NCI-H748 (cell line): ENCODE data around the gene ERBB4.
"Not testable (repeated sequence)": the region's sequence is repeated elsewhere in the genome, so short reads cannot be mapped to it uniquely, and the experiment has no call there.

Experiments used
- DNase-seq: peaks from one replicate; lab custom pipeline; 2025; ENCODE audit not compliant: unreplicated experiment; lab: John Stamatoyannopoulos, UW

The ERBB4 gene

DNA sequence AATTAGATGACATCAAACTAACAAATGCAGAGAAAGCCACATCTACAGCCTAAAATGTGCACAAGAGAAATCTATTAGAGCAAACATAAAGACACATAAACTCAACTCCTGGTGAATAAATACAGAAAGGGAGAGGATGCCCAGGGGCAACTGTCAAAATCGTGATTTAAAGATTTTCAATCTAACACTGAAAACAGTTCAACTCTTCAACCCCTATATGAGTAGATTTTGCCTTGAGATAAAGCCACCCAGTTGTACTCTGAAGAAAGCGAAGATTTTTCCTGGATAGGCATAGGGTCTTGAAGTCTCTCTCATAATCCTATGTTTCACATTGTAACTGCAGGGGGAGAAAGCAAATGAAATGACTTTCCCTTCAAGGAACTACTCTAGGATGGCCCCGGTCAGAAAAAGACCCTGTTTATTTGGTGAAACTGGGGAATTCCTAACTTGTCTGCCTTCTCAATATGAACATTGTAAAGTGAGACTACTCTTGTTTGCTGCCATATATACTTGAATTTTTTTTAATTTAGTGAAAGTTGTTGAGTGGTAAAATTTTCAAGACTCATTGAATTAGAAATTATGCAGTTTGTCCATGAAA, 226.7 kb downstream of the ERBB4 start:
- DNase-seq, result no peak

DNA sequence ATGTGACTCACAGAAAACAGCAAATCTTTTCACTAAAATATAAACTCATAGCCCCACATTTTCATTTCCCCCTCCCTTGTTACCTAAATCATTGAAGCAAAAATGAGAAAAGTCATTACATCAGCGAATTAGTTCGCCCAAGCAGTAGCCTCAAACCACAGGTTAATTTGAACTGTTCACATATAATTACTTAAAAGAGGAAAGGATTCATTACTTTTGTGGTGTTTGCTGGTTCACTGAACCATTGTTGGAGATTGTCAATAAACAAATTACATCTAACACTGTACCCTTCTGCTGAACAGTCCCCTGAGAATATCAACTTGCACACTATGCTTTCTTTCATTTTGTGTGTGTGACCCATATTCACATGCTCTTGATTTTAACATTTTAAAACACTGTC, 238.7 kb downstream of the ERBB4 start:
- DNase-seq, result peak; percentile 72

DNA sequence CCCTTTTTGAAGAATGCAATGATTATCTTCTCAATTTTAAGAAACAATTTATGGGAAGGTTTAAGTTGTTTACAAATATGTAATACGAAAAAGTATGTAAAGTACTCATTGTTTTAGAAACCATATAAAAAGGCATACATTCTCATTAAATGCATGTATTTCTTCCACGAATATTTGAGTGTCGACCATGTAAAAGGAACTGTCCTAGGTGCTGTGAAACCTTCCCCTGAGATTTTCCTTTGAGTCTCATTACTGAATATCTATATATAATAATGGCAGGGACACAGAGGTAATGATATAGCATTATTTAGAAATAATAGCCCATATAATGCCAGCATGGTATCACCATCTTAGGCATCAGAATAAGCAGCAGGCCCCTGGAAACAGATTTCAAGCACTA, 239.3 kb downstream of the ERBB4 start:
- peak; percentile 13 for DNase-seq

DNA sequence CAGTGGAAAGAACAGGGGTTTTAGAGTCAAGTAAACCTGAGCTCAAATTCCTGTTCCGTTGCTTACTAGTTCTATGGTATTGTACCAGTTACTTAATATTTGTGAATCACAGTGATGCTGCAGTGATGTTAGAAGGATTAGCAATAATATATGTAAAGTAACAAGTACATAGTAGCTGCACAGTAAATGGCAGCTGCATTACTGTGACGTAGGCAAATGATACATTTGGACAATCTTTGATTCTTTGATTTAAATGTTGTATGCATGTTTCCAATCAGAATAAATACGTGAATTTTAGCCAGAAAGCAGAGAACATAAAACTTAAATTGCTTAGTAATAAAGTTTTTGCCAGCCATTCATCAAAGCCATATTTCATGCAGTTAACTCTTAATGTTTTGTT, 243.0 kb downstream of the ERBB4 start:
- DNase-seq, result no peak

DNA sequence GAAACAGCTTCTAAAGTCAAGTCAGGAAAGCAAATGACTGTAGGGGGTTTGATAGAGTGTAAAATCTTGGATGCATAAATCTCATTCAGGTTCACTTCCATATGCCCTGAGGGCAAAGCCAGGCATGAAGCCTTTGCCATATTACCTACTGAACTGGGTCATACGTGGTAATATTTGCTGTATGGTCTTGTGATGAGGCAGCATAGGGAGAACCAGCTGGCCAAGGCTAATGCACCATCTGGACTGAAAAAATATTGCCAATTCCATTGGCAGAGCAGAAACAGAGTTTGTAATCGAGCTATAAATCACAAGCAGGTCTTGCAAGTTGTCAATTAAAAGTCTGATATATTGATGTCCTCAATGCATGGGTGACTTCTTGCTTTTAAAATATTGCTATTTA, 243.8 kb downstream of the ERBB4 start:
- peak; percentile 46 for DNase-seq

DNA sequence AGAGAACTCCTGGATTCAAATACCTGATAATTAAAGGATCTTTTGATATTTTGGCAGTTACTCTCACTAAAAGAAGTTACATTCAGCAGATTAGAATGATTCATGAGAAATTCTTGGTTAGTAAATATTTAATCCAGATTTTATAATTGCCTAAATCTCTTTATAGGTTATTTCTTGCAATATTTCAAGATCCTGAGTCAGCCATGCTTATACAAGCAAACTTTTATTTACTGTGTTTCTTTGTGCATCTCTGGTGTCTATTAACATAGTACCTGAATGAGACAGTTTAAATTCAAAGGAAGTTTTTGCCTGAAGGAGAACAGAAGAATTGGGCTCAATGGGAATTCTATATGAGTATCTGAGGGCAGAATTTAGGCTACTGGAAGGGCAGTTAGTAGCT, 249.3 kb downstream of the ERBB4 start:
- no peak for DNase-seq

DNA sequence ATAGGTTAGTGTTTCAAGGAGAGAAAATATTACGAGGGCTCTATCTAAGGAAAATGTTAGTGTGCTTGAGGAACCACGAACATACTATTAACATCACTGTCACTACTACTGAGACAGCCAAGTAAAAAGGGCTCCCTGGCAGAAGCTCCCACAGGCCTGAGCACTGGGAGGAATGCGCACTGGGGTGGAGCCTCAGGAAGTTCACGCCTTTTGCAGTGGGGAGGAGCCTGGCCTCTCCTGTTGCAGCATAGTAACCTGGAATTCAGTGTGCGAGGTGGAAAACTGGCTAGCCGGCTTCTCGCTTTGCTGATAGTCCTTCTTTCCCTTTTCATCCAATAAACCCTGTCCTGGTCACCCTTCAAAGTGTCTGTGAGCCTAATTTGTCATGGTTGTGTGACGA, 250.3 kb downstream of the ERBB4 start:
- no peak for DNase-seq

DNA sequence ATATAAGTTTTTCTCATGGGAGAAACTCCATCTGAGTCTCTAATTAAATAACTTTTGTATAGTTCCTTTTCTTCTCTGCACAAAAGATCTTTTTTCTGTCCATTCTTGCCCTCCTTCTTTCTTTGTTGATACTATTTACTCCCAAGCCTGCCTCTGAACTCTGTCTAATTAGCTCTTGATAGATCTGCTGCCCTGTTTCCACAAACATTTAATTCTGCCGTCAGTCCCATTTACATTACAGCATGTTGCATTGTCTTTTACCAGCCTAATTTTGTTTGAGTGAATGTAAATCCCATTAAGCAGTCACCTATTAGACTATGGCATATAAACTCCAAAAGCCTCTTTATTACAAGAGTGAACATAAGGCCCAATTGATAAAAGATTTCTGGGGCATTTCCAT, 254.4 kb downstream of the ERBB4 start:
- DNase-seq, result peak; percentile 72

DNA sequence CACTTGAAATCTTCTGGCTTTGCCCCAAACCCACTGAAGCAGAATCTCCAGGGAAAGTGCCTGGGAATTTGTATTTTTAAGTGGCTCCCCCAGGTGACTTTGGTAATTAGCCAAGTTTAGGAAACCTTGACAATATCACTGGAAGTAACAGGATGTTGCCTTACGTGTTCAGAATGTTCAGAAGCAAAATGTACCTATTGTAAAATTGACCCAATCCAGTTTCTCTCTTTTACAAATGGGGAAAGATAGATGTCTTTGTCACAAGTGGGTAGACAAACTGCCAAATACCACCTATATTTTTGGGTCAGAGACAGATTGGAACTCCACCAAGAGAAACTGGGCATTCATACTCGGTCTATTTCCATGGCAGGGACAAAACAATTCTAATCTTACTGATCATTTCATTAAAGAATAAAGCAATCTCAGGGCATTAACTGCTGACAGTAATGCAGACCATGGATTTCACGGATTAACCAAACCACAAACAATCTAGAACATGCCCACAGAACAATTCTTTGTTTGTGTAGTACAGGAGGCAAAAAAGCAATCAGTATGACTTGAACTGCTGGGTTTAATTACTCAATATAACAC, 255.8 kb downstream of the ERBB4 start:
- peak; percentile 83 for DNase-seq

DNA sequence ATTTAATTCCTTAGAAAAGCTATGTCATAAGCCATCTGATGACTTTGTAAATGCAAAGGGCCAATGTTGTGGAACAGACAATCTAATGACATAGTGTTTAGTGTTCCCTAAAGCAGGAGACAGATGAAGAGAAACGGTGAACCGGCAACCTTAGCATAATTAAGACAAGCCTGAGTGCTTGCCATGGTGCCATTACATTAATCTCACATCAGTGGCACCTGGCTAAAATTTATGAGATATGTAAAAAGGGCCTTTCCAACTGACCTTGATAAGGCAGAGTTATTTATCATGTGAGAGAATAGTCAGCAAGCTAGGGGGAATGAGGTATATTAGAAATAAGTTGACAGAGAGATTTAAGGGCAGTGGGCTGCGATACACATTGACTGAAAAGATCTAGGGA, 261.8 kb downstream of the ERBB4 start:
- no peak for DNase-seq

DNA sequence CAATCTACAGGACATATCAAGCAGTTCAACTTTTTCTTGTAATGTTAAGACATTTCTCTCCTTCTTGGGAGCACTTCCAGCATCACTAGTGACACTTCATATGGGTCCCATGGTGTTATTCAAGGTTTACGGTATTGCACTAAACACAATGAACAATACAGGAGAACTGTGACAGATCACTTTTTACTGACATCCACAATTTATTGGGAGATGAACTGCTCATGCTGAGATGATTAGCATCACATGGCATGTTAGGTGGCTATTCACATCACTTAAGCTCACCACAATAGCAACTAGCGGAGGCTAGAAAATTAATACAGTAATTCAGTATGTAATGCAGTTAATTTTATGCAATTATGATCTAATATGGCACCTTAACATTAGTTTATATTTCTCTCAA, 264.4 kb downstream of the ERBB4 start:
- peak; percentile 55 for DNase-seq

DNA sequence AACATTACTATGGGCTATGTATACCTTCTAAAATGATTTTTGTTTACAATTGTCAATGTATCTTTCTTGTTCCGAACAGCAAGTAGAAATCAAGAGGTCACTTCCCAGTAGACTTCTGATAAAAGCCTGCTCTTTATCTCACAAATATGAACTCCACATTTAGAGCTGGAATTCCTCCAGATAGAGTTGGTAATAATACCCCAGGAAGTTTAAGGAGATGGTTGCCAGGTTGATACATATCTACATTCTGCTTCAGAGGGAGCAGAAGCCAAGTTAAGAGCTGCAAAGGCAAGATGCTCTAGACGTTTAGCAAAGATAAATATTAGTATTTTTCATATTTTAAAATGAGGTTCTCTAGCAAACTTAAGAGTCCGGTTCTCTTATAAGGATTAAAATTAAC, 267.0 kb downstream of the ERBB4 start:
- no peak for DNase-seq

DNA sequence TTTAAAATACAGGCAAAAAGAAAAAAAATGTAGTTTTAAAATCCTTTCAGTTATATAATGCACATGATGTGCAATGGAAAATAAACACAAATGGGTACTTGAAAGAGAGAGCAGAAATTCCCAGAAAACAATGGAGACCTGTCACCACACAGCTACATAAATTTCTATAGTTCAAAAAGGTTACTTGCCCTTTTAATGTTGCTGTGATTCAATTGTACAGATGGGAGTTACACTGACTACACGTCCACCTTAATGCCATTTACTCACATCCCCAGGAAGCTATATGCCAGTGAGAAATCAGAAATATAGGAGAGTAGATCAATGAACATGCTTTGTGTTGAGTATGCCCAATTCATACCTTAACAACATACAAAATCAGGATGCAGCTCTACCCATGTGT, 269.6 kb downstream of the ERBB4 start:
- DNase-seq, result no peak

DNA sequence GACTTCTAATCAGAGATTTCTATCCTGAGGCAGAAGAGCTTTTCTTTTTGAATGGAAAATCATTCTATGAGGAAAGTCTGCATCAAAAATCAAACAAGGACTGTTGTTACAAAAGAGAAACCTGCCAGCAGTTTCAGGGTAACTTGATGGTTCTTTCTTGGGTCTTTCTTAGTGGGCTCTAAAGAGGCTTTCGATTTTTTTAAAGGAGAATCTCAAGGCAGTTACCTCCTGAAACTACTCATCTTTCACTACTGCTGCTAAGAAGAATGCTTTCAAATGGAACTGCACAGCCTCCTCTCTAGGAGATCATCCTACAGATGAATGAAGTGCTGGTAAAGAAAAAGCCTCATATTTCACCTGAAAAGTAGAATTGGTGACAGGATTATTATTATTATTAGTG, 272.3 kb downstream of the ERBB4 start:
- no peak for DNase-seq

DNA sequence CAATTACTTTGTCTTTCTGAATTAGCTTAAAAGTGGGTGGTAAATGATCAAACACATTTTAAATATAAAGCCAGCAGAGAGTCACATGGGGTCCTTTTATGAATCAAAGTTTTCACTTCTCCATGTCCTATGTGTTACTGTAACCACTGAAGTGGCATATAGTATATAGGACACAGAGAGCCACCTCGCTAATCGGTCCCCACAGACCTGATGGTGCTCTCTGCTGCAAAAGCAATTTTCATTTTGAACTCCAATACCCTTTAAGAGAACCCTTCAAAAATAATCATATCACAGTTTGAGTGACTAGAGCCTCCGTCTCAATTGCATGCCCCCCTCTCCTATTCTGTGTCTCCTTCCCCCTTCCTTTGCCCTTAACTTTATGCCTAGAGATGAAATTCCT, 272.8 kb downstream of the ERBB4 start:
- no peak for DNase-seq

DNA sequence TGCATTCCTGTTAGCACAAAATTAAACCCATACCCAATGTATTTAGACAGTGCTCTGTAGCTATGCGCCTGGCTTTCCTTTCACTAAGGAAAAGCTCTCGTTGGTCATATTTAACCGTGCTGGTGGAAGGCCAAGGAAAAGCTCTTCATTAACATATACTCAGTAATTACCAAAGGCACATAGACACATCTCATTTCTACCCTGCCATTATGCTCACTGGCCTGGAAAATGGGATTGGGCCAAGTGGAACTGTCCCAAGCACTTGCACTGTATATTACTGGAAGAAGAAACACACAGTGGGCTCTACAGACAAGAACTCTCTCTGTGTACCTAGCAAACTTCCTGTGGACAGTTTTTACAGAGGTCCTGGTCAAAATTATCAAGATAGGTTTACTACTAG, 274.4 kb downstream of the ERBB4 start:
- DNase-seq, result no peak

DNA sequence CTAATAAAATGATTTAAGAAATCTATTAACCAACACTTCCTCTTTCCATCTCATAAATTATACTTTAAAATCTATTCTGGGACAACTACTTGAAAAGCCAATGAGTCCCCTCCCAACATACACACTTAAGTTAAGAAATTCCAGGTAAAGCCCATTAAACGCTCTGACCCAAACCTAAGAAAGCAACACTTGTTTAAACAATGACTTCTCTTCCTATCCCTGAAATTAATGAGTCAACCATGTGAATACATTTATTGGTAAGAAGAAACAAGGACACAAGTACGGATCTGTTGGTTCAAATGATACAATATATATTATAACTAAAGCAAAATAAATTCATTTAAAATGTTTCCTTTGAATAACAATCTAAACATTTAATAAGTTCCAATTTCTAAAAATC, 279.4 kb downstream of the ERBB4 start:
- no peak for DNase-seq

DNA sequence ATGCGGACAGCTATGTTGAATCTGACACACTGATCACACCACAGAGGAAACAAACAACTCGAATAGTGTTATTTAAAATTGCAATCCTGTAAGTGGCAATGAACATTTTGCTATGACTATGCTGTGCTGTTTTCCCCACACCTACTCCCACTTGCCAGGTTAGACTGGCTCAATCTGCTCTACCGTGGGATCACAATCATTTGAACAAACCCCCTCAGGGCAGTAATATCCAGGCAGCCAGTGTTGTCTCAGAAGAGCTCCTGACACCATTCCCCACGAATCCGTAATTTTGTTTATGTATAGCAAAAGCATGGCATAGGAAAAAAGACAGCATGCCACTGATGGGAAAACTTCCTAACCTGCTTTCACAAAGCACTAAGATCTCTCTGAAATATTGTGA, 284.3 kb downstream of the ERBB4 start:
- peak; percentile 22 for DNase-seq

DNA sequence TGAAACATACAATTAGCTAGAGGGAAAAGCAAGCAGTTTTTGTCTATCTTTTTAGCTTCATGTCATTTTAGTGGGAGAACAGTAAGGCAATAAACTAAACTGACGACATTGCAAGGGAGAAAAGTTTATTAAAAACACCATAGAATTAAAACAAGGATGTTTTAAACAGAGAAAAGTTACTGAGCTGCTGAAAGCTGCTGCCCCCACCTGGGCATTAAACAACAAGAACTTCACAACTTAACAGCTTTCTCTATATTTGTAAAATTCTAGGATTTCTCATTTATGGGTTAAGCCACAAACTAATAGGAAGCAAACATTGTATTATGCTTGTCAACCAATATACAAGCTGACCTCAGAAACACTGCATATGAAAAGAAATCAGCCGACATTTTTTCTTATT, 289.2 kb downstream of the ERBB4 start:
- DNase-seq, result no peak

DNA sequence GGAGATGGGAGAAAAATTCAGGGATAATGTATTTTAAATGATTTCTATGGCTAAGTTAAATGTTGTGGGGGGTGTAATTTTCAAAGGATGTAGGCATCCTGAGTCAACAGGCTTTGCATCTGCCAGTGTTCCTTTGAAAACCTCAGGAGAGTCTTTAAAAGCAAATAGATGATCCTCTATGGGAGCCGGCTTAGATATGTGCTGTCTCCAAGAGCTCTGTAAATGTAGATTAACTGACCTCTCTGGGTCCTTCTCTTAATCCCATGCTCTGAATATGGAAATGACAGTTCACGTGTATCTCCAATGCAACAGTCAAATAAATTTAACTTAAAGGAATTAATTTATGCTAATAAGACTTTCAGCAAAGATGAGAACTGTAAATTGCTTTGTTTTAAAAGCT, 292.7 kb downstream of the ERBB4 start:
- DNase-seq, result no peak

DNA sequence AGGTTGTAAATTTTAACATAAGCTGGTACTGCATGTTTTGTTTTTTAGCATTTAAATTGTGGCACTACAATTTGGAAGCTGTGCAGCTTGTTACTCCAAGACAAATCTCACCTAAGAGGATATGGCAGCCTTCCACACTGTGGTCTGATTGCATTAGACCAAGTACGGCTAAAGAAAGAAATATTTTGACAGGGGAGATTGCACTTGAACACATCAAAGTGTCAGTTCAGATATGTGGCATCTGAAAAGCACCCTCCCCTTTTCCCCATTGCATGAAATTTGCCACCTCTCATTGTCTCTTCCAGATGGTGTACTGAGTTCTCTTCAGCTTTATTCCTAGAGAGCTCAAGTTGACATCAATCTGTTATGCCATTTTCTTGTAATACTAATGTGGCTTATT, 295.9 kb downstream of the ERBB4 start:
- no peak for DNase-seq

DNA sequence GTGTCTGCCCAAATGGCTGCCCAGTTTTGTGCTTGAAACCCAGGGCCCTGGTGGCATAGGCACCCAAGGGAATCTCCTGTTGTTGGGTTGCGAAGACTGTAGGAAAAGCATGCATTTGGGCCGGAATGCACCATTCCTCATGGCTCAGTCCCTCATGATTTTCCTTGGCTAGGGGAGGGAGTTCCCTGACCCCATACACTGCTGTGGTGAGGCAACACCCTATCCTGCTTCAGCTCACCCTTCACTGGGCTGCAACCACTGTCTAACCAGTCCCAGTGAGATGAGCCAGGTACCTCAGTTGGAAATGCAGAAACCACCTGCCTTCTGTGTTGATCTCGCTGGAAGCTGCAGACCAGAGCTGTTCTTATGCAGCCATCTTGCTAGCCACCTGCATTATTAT, 300.4 kb downstream of the ERBB4 start:
- not testable (repeated sequence) for DNase-seq

DNA sequence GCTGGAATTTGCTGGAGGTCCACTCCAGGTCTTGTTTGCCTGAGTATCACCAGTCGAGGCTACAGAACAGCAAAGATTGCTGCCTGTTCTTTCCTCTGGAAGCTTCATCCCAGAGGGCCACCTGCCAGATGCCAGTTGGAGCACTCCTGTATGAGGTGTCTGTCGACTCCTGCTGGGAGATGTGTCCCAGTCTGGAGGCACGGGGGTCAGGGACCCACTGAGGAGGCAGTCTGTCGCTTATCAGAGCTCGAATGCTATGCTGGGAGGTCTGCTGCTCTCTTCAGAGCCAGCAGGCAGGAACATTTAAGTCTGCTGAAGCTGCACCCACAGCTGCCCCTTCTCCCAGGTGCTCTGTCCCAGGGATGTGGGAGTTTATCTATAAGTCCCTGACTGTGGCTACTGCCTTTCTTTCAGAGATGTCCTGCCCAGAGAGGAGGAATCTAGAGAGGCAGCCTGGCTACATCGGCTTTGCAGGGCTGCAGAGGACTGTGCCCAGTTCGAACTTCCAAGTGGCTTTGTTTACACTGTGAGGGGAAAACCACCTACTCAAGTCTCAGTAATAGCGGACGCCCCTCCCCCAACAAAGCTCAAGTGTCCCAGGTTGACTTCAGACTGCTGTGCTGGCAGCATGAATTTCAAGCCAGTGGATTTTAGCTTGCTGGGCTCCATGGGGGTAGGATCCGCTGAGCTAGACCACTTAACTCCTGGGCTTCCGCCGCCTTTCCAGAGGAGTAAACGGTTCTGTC, 301.1 kb downstream of the ERBB4 start:
- DNase-seq, result no peak
